ENCODE results near the gene HSD17B3.
"Not testable (repeated sequence)": the region's sequence is repeated elsewhere in the genome, so short reads cannot be mapped to it uniquely, and the experiment has no call there.

HSD17B3 gene

DNA sequence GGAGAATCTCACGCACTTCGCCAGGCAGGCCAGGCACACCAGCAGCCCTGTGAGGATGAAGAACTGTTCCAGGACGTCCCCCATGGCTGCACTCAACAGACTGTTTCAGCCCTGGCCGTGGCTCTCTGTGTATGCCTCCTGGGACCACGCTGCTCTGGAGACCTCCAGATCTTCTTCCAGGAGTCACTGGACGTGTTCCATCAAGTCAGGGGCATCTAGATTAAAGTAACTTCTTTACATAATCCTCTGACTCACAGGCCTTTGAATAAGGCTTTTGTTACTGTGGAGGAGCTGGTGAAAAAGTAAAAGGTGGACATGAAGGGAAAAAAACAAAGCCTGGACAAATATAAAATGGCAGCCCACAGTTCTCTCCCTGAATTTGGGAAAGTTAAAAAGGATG lies at the start of gene HSD17B3:
HSD17B3 (minus strand) TSS at position 156 of the 400 bp plus-strand sequence; CDS start at position 84, 72 bp downstream.
- DNase-seq (ENCODE audit: low read depth): no peak

DNA sequence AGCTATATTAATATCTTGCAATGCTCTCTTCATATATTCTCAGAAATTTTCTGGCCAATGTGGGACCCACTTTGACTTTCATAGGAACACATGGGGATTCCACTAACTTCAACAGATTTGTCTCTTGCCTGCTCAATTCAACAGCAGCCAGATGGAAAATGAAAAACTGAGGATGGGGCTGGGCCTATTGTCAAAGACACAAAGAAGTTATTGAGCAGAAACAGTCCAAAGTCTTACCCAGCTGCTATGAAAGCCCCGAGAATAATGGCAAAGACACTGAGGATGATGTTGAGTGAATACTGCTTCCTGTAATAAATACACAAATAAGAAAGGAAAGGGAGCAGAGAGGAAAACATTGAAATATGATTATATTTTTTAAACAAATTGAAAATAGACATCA lies 48.9 kb upstream of the HSD17B3 start:
- DNase-seq (ENCODE audit: low read depth): no peak

DNA sequence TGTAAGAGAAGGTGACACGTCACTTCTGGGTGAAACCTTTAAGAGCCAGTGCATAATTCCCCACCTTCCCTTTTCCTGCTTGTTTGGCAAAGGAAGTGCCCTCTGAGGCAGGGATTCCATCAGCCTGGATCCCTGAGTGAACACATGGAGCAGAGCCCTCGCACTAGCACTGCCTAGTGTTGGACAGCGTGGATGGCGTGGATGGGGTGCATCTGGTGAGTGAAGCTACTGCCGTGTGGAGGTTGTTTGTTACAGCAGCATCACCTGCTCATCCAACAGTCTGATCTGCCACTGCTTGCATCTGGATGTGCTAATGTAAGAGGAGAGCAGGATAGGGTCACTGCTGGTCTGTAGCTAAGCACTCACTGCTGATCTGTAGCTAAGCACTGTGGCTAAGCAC lies 46.3 kb upstream of the HSD17B3 start:
- no peak for DNase-seq (ENCODE audit: low read depth)

DNA sequence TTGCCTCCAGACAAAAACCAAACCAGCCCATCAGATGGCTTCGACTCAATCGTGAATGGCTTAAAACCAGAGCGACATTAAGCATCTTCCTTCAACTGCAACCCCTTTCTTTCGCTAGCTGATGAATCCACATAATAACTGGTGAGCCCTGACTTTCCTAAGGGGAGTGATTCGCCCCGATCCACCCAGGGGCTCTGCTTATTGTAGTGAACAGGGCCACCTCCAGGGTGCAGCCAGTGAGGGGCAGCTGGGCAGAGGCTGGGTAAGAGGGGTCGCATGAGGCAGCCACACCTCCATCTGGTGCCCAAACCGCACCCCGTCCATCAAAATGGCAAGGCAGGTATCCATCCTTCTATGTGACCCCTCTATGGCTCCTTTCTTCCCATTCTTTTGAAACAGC lies 43.6 kb upstream of the HSD17B3 start:
- DNase-seq (ENCODE audit: low read depth): no peak

DNA sequence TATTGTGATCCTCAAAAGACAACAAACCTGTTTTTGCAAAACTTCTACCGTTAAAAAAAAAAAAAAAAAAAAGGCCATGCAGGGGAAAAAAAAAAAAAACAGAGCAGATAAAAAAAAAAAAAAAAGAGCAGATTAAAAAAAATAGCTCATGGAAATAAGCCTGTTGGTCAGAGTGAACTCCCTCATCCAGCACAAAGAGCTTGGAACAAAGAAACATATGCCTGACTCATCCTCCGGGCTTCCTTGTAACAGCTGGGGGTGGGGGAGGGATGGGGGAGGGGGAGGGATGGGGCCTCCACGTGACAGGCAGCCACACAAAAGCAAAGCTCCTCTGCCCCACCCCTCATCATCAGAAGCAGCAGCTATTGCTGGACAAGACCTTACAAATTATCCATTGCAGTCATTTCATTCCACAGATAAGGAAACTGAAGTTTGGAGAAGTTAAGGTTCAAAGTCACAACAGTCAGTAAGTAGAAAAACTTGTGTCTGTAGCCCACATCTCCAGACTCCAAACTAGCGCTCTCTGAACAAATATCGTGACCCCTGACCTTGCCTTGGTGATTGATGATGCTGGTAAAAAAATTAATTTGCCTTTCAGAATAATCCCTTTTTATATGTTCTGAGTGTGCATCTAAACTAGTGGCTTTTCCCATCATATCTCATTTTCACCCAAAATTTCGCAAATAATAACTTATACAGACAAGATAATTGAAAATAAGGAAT lies 42.6 kb upstream of the HSD17B3 start:
- peak; percentile 78 for DNase-seq (ENCODE audit: low read depth)

DNA sequence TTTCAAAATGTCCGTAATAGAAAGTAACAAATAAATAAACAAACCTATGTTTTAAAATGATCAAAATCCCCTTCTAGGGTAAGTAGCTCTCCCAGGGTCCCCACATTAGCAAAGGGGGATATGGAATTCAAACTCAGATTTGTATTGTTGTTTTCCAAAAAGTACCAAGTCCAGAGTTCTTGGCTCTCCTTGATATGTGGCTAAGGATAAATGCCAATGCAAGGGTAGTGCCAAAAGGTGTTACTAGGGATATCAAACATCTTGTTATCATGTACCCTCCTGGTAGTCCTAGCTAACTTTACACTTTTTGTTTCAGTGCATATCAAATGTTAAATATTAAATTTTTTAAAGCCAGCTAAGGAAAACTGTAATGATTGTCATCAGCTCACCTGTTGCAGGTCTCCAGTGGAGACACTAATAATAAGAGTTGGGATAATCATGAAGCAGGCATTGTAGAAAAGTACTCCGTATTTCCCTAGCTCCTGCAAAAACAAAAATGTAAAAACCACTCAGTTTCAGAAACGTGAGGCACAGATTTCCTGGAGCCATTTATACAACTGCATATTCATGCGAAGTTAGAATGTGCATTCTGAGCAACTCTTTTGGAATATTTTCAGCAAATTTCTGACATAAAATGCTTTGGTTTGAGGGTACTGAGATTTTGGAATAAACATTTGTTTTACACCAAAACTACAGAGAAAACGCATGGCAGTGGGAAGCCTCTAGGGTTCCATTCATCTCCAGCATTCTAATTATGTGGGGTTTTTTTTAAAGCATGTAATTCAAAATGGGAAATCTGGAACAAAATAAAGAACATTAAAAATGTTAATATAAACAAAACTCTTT lies 41.8 kb upstream of the HSD17B3 start:
- no peak for DNase-seq (ENCODE audit: low read depth)

DNA sequence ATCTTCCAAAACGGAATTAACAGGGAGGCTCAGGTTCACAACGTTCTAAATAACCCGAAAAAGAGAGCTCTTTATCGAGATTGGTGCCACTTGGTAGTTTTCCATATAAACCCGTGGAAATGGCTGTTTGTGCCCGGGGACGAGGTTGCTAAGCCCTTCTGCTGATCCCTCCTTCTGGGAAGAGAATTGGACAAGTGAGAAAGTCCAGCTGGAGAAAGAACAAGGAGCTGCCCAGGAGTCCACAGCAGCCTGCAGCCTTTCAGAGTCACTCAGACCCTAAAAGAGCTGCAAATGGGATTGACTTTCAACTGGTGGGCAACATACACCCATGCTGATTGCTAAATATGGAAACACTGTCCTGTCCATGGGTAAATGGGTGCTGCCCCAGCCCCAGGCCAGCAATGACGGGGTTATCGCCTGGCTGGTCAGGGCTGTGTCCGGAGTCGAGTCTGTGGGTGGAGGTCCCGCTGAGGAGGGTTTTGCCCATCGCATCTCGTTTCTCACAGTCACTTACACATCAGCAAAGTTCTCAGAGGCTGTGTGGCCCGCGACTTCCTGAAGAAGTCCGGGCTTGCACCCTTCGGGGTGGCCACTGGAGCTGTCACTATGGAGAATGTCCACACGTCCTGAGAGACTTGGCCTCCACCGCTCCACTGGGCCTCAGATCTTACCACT lies 40.7 kb upstream of the HSD17B3 start:
- no peak for DNase-seq (ENCODE audit: low read depth)

DNA sequence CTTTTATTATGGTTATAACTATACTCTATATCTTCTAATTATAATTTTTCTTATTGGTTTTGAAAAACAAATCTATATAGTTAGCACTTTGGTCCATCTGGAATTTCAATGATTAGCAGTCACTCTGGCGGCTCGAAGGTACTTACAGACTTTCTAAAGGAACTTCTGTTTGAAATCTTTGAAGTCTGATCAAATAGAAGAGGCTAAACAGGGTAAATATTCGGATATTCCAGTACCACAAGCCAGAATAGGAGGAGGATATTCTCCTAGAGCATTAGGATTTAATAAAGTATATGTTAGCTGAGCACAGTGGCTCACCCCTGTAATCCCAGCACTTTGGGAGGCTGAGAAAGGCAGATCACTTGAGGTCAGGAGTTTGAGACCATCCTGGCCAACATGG lies 38.7 kb upstream of the HSD17B3 start:
- DNase-seq (ENCODE audit: low read depth): no peak

DNA sequence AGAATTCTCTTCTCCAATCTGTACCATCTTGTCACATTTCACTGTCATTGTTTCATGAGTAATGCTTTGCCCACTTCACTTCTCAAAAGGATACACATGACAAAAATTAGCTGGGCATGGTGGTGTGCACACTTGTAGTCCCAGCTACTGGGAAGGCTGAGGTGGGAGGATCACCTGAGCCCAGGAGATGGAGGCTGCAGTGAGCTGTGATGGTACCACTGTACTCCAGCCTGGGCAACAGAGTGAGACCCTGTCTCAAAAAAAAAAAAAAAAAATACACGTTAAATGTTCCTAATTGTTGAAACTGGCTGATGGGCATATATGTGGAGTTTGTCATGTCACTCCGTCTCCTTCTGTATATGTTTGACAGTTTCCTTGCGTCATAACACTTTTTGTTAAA lies 36.3 kb upstream of the HSD17B3 start:
- DNase-seq (ENCODE audit: low read depth): no peak

DNA sequence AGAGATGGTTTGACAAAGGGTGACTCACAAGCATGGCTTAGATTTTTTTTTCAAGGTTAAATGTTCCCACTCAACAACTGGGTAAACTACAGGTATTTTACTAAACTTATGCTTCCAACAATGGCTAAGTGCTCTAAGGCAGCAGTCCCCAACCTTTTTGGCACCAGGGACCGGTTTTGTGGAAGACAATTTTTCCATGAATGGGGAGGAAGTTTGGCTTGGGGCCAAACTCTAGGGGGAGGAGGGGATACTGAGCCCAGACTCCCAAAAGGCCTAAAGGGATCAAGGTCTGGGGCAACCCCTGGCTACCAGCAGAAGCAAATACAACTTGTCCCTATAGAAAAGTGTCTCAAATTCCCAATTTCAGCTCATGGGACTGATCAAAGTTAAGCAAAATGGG lies 32.0 kb upstream of the HSD17B3 start:
- no peak for DNase-seq (ENCODE audit: low read depth)

DNA sequence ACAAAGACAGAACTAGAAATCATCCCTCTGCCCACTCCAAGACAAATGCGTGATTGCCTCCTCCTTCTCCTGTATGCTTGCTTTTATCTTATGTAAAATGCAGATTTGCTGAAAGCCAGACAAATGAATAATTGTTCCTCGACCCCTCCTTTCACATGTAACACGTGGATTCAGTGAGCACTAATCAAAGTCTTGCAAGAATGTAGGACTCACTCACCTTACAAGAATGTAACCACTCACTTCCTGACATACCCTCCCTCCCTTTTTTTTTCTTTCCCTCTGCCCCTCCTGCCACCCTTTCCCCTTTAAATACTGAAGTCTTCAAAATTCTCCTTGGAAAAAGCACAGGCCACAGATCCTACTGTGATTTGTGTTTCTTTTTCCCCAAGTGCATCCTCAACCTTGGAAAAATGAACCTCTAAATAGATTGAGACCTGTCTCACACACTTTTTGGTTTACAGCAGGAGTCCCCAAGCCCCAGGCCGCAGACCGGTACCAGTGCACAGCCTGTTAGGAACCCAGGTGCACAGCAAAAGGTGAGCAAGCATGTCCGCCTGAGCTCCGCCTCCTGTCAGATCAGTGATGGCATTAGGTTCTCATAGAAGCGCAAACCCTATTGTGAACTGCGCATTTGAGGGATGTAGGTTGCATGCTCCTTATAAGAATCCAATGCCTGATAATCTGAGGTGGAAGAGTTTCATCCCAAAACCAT lies 29.4 kb upstream of the HSD17B3 start:
- DNase-seq (ENCODE audit: low read depth): no peak

DNA sequence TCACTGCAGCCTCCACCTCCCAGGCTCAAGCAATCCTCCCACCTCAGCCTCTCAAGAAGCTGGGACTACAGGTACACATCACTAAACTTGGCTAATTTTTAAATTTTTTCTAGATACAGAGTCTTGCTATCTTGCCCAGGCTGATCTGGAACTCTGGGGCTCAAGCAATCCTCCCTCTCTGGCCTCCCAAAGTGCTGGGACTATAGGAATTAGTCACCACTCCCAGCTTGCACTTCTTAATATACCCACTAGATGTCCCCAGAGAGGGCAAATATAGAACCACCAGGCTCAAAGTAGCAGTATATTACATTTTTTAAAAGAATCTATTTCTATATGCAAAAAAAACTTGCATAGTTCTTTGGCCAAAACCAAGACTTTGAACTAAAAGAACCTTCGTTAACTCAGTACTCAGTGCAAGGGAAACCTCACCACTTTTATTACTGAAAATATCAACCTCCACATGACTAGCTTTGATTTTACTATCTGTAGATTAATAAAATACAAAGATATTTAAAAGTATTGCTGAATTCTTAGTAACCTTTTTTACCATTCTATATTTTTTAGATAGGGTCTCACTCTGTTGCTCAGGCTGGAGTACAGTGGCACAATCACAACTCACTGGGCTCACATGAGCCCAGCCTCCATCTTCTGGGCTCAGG lies 25.8 kb upstream of the HSD17B3 start:
- peak; percentile 40 for DNase-seq (ENCODE audit: low read depth)

DNA sequence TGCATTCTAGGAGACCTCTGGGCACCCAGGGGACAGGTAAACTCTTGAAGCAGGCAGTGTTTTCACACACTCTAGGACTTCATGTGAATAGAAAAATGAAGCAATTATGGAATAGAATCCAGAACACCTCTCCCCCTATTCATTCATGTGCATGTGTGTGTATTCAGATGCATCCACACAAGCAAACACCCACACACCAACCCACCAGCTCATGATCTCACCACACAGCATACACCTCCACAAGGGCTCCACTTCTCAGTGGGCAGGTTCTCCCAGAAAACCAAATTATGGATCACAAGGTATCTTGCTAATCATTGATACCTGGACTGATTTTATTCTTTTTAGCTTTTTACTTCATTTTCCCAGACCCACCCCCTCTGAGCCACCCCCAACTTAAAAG lies 21.2 kb upstream of the HSD17B3 start:
- no peak for DNase-seq (ENCODE audit: low read depth)

DNA sequence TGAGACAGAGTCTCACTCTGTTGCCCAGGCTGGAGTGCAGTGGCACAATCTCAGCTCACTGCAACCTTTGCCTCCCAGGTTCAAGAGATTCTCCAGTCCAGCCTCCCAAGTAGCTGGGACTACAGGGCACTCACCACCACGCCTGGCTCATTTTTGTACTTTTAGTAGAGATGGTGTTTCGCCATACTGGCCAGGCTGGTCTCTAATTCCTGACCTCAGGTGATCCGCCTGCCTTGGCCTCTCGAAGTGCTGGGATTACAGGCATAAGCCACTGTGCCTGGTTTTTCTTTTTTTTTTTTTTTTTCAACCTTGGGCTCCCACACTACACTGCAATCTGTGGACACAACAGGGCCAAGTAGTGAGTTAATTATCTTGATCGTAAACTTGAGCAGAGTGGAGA lies 20.8 kb upstream of the HSD17B3 start:
- not testable (repeated sequence) for DNase-seq (ENCODE audit: low read depth)

DNA sequence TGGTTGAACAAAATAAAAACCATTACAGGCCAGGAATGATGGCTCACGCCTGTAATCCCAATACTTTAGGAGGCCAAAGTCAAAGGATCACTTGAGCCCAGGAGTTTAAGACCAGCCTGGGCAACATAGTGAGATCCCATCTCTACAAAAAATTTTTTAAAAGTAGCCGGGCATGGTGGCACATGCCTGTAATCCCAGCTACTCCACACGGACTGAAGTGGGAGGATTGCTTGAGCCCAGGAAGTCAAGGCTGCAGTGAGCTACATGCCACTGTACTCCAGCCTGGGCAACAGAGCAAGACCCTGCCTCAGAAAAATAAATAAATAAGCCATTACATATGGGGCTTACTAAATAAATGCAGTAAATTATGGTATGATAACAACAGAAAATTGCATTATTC lies 20.2 kb upstream of the HSD17B3 start:
- DNase-seq (ENCODE audit: low read depth): not testable (repeated sequence)

DNA sequence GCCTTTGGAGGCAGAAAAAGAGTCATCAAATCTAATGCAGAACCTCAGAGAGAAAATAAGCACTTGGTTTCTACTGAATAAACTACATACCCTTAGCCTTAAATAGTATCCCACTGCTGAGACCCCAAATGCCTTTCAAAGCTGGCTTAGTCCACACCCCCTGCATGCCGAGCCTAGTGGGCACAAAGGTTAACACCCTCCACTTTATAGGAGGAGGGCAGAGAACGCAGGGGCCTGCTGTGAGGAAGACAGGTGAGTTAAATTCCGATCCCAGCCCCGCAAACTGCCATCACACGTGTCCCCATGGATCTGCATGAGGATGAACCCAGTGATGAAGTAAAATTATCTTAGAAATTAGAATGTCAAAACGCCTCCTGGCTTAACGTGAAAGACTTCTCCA lies 19.5 kb upstream of the HSD17B3 start:
- DNase-seq (ENCODE audit: low read depth): no peak

DNA sequence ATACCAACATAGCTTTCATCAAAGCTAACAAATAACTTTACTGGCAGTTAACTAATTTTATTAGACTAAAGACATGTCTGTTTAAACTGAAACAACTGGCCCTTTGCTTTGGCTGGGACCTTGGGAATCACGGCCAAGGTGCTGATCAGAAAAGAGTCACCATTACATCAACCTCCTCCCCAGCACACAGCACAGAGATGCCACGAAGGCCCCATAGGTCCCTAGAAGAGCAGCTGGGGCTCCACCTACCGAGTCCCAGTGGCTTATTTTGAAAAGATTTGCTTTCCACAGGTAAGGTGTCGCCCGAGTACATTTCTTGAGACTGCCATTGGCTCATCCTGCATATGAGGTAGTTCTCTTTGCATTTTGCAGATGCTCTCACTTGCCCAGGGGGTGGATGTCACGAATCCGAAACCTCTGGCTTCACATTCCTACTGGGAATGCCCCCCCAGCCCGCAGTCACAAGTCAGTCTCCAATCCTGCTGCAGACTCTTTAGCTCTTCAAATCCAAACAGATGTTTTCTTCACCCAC lies 18.8 kb upstream of the HSD17B3 start:
- DNase-seq (ENCODE audit: low read depth): no peak

DNA sequence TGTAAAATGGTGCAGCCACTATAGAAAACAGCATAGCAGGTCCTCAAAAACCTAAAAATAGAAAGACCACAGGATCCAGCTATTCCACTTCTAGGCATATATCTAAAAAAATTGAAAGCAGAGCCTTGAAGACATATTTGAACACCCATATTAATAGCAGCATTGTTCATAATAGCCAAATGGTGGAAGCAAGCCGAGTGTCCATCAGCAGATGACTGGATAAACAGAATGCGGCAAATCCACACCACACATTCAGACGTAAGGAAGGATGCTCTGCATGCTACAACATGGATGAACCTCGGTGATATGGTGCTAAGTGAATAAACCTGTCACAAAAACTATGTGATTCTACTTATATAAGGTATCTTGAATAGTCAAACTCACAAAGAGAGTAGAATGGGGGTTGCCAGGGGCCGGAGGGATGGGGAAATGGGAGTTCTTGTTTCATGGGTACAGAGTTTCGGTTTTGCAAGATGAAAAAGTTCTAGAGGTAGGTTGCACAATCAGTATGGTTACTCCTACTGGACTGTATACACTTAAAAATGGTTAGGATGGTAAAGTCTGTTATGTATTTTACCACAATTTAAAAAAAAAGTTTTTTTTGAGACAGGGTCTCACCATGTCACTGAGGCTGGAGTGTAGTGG lies 17.1 kb upstream of the HSD17B3 start:
- no peak for DNase-seq (ENCODE audit: low read depth)

DNA sequence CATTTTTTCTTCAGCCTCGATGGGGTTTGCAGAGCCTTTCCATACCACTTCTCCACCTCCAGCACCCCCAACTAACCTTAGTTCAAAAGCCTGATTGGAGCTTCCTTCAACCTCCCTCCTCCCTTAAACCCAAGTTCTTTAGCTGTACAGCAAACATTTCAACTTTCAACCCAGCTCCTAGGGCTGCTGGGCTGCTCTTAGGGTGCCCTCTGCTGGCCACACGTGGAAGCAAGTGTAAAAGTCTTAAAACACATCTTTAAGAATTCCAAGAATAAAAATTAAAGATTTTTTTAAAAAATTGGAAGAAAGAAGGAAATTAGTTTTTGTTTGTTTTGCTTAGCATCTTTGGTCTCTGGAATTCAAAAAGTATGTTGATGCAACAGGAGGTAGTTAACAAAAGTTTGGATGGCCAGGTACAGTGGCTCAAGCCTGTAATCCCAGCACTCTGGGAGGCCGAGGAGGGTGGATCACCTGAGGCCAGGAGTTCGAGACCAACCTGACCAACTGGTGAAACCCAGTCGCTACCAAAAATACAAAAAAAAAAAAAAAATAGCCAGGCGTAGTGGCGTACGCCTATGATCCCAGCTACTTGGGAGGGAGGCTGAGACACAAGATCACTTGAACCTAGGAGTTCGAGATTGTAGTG lies 15.5 kb upstream of the HSD17B3 start:
- DNase-seq (ENCODE audit: low read depth): peak; percentile 28

DNA sequence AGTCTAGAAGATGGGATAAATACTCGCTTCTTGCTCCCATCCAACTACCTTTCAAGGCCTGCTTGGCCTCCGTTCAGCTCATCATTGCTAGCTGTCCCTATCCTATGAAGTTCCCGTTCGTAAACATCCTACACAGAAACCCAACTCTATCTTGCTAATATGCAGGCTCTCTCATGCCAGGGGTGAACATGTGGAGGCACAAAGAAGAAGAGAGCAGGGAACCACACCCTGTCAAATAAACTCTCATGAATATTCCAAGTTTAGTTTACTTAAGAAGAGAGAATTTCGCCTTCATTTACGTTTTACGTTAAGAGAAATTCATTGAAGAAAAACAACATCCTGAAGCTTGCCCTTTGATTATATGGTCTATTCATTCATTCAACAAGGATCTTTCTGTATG lies 7.9 kb upstream of the HSD17B3 start:
- no peak for DNase-seq (ENCODE audit: low read depth)

Measured in GM04504 (cell line).